Measurements from ENCODE around the gene ASPDH.

DNA sequence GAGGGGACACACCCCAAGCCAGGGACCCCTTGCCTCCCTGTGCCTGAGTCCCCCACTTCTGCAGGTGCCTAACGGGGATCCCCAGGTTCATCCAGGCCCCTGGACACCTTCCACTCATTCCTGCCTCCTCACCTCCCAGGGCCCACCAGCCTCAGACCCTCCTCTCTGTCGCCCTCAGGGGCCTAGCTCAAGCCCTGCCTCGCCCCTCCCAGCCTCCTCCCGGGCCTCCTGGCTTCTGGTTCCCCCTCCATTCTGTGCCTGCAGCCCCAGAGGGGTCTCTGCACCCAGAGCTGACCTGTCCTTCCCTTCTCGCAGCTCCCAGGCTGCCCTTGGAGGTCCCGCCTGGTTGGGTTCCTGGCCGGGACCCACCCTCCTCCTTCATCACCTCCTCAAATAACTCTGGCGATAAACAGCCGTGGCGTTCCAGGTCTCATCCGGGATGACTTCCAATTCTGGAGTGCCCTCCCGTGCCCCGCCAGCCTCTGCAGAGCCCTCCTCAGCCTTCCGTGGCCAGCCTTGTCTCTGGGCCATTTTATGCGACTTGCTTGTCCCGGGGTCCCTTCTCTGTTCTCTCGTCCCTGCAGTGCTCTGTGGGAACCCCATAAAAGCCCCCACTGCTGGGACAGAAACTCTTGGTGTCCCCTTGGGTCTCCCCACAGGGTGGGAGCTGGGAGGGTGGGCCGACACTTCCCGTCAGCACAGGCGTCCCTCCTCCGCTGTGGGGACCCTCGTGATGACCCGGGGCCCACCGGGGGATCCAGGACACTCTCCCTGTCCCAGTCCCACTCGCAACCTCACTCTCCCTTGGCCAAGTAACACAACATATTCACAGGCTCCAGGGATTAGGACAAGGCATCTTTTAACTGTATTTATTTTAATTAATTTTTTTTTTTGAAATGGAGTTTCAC, 11.9 kb downstream of the ASPDH start:
- TF ChIP-seq, protein P1, sequence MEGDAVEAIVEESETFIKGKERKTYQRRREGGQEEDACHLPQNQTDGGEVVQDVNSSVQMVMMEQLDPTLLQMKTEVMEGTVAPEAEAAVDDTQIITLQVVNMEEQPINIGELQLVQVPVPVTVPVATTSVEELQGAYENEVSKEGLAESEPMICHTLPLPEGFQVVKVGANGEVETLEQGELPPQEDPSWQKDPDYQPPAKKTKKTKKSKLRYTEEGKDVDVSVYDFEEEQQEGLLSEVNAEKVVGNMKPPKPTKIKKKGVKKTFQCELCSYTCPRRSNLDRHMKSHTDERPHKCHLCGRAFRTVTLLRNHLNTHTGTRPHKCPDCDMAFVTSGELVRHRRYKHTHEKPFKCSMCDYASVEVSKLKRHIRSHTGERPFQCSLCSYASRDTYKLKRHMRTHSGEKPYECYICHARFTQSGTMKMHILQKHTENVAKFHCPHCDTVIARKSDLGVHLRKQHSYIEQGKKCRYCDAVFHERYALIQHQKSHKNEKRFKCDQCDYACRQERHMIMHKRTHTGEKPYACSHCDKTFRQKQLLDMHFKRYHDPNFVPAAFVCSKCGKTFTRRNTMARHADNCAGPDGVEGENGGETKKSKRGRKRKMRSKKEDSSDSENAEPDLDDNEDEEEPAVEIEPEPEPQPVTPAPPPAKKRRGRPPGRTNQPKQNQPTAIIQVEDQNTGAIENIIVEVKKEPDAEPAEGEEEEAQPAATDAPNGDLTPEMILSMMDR (IDR thresholded peaks at IDR 0.05; ENCODE audit: low read depth, low read length), result no peak
- no peak for TF ChIP-seq EZH2phosphoT487 (IDR thresholded peaks at IDR 0.05; ENCODE audit: low read depth)

All from OCI-LY3 (cell line).